RPMI7951 (cell line): ENCODE data around the gene NME8. TPM values are rescaled to one million over a fixed set of nuclear protein-coding genes. Genes with fewer than 3 reads are reported as not detected.

ENCODE experiments used
- DNase-seq: peaks from one replicate; pipeline ENCODE4 v3.0.0-alpha.2; 2012; ENCODE audit warnings: low read depth
- total RNA-seq: library from RNA; depleted of rRNA; stranded (reverse); fragments of >200 nt; shearing (Covaris generic); gene quantifications from 2 replicates; pipeline ENCODE4 v1.2.3, GENCODE V29; 2014; rRNA removed

The NME8 gene
- total RNA-seq, 1 experiment from 2014 or later: not detected

- DNase-seq: no peak
Observed at GRCh38 chr7:37933018-37933566, 84.7 kb downstream of the NME8 start.

GRCh38 chr7:37942934-37943610 is 94.7 kb downstream of the NME8 start:
- DNase-seq: peak; percentile 44

DNA sequence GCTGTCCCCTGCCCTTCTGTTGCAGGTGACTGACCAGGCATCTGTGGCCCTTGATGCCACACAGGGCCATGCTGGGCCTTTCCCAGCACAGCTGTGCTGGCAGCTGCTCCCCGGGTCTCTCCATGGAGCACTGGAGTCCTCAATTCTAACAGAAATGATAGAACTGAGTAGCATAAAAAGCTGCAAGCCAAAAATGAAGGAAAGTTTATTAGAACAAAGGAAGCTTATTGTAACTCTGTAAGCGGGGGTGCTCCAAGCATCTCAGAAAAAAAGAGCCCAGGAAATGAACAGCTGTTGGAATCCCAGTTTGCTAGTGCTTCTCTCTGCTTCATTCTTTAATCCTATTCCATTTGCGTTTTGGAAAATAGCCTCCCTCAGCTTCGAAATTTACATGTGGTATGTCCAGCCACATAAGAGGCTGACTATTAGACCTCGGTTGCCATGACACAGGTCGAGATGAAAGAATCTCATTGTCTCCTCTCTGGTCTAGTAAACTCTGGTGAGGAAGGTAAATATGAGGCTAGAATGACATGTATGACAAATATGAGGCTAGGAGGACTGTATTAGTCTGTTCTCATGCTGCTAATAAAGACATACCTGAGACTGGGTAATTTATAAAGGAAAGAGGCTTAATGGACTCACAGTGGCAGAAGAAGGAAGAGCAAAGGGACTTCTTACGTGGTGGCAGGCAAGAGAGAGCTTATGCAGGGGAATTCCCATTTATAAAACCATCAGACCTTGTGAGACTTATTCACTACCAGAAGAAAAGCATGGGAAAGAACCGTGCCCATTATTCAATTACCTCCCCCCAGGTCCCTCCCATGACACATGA is 95.7 kb downstream of the NME8 start:
- peak; percentile 10 for DNase-seq

DNA sequence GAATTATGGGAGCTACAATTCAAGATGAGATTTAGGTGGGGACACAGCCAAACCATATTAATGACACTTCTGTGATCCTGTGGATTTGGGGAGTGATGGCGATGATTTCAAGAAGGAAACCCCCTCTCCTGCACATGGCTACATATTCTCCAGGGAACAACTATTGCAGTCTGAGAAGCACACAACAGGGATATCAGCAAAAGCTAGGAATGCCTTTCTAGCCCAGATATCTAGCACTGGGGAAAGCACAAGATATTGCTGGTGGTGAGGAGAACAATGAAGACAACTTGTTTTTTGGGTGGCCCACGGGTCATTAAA is 96.3 kb downstream of the NME8 start:
- no peak for DNase-seq

DNA sequence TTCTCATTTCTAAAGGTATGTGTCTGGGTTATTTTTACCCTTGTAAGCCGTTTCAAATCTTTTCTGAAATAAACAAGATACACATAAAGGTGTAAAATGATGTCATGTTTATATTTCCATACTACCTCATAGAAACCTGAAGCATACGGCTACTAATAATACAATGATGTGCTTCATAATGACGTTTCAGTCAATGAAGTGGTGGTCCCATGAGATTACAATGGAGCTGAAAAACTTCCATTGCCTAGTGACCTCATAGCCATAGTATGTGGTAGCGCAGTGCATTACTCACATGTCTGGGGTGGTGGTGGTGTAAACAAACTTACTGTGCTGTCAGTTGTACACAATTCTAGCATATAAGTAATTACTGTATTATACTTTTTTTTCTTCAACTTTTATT is 96.9 kb downstream of the NME8 start:
- no peak for DNase-seq

- DNase-seq: no peak
Observed at GRCh38 chr7:37947138-37947940, 98.9 kb downstream of the NME8 start.

GRCh38 chr7:37947941-37948210 is 99.5 kb downstream of the NME8 start:
- DNase-seq: no peak

Other genes starting within 250 kb of the NME8 start
- gene GPR141, start 164.8 kb upstream of the NME8 start, total RNA-seq: not detected in 2 replicates
- 0.10 and 0.12 TPM in 2 replicates for gene SFRP4, start 68.2 kb downstream of the NME8 start, total RNA-seq
- gene EPDR1, start 72.0 kb downstream of the NME8 start, total RNA-seq: 31.6 and 35.1 TPM in 2 replicates